GM10266 (cell line): ENCODE data around the gene SLX4IP.

Source experiments
- DNase-seq: peaks from one replicate; pipeline ENCODE4 v3.0.0; 2012; ENCODE audit errors: extremely low spot score
- CTCF ChIP-seq: IDR thresholded peaks from 2 replicates; pipeline ENCODE4 v1.5.1; 2012; ENCODE audit warnings: mild to moderate bottlenecking, low read depth; ENCODE audit not compliant: control insufficient read depth, insufficient read depth; ENCODE audit errors: missing control alignments

The SLX4IP gene

GRCh38 chr20:10510216-10510615, 75.1 kb downstream of the SLX4IP start:
- DNase-seq = no peak
- TF ChIP-seq CTCF = no peak

DNA sequence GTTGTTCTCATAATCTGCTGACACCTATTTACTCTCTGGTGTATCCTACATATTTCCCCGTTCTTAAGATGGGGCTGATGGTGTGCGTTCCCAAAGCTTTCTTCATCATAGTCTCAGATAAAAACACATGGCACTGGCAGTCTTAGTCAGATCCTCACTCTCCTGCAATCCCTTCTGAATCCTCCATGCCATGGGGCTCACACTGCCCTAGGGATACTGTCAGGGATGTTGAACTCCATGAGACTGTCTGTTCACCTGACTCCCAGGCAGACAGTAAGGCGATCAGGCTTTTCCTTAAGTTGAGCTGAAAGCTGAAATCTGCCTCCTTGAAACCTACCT, 76.0 kb downstream of the SLX4IP start:
- DNase-seq = no peak
- no peak for TF ChIP-seq CTCF

GRCh38 chr20:10511509-10512251, 76.6 kb downstream of the SLX4IP start:
- peak; percentile 75 for DNase-seq
- TF ChIP-seq CTCF = no peak

DNA sequence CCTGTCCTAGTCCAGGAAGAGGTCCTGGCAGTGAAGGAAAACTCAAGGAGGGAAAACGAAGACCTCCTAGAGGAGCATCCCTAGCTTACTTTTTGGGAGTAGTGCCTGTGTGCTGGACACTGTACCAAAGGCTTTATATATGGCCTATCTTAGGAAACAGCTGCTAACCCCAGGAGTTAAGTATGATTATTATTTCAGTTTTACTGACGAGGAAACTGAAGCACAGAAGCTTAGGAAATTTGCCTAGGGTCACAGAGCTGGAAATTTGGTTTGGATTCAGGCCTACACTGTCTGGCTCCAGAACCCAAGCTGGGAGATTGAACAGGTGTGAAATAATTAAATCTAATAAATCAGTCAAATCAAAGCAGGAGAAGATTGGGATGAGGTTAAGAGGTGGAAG, 78.0 kb downstream of the SLX4IP start:
- no peak for DNase-seq
- no peak for TF ChIP-seq CTCF

- TF ChIP-seq CTCF = no peak
- DNase-seq = no peak
These were observed 78.9 kb downstream of the SLX4IP start for GRCh38 chr20:10513931-10514575.

- no peak for TF ChIP-seq CTCF
- DNase-seq = no peak
These were observed 81.4 kb downstream of the SLX4IP start for GRCh38 chr20:10516529-10516928.

GRCh38 chr20:10519361-10520046, 84.4 kb downstream of the SLX4IP start:
- no peak for DNase-seq
- no peak for TF ChIP-seq CTCF
